Renal cortical epithelial cell (primary cell): ENCODE measurements around the gene TRMT1. TPM values are rescaled to one million over a fixed set of nuclear protein-coding genes. Genes with fewer than 3 reads are reported as not detected.

Experiments used
- DNase-seq: peaks from one replicate; pipeline ENCODE4 v3.0.0-alpha.2; 2011; ENCODE audit warnings: low read depth
- total RNA-seq: library from RNA; depleted of rRNA; stranded (reverse); fragments of >200 nt; gene quantifications from 2 replicates; pipeline ENCODE4 v1.2.3, GENCODE V29; 2014

TRMT1 gene
- total RNA-seq, 1 donor from 2014 or later = 32.8 TPM

DNA sequence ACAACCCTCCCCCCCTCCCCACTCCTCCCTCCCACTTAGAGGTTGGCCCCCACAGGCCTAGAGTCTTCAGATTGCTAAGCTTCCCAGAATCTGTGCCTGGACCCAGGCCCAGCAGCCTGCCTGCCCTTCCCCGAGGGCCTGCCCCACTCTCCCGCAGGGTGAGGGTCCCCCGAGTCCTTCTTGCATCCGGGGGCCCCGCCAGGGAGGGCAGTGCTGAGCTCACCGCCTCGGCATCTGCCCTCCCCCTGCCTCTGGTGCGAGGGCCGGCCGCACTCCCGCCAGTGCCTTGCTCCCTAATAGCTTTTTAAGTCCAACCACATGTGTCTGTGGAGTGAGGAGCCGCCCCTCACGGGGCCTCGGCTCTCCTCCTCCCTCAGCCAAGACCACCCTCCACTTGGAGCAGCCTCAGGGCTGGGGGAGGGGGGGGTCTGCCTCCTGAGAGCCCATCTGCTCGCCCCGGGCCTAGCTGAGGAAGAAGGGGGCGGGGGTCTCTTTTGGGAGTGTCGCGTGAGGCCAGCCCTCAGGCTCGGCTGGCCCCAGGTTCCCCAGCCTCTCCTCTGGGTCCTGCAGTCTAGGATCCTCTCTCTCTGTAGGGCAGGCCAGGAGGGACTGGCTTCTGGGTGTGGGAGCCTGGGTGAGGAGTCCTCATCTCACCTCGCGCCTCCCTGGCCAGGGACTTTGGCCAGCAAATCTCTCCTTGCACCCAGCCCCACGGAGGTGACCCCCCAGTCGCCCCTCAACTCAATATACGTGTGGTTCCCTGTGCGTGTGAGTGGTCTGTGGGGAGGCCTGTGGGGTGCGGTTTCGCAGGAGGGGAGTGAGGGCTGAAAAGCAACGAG is 61.1 kb downstream of the TRMT1 start:
- peak; percentile 30 for DNase-seq

Other genes with a start within 250 kb of the TRMT1 start
- 18.5 and 34.9 TPM in 2 replicates for gene DNASE2, start 235.3 kb downstream of the TRMT1 start, total RNA-seq
- not detected in 2 replicates for gene KLF1, start 229.5 kb downstream of the TRMT1 start, total RNA-seq
- gene GCDH, start 225.6 kb downstream of the TRMT1 start, total RNA-seq = 23.4 and 36.5 TPM in 2 replicates
- not detected in 2 replicates for gene SYCE2, start 197.4 kb downstream of the TRMT1 start, total RNA-seq
- gene FARSA, start 183.0 kb downstream of the TRMT1 start, total RNA-seq = 66.3 and 71.8 TPM in 2 replicates
- 962 and 1,180 TPM in 2 replicates for gene CALR, start 178.1 kb downstream of the TRMT1 start, total RNA-seq
- gene RAD23A, start 170.9 kb downstream of the TRMT1 start, total RNA-seq = 33.0 and 50.2 TPM in 2 replicates
- 10.3 and 20.0 TPM in 2 replicates for gene GADD45GIP1, start 159.5 kb downstream of the TRMT1 start, total RNA-seq
- gene DAND5, start 147.2 kb downstream of the TRMT1 start, total RNA-seq = 0.05 TPM in 1 of 2 replicates, not detected in the other
- gene NFIX, start 121.3 kb downstream of the TRMT1 start, total RNA-seq = 10.1 and 40.7 TPM in 2 replicates
- gene LYL1, start 13.9 kb downstream of the TRMT1 start, total RNA-seq = 0.20 and 1.7 TPM in 2 replicates
- 36.5 and 119 TPM in 2 replicates for gene NACC1, start 1.5 kb upstream of the TRMT1 start, total RNA-seq
- 37.1 and 67.0 TPM in 2 replicates for gene STX10, start 33.6 kb upstream of the TRMT1 start, total RNA-seq
- gene IER2, start 33.7 kb upstream of the TRMT1 start, total RNA-seq = 15.6 and 27.9 TPM in 2 replicates